GM18499 (cell line): Measurements from ENCODE around the gene SLC6A8.

ENCODE experiments used
- ATAC-seq: cut with Tn5 transposase; IDR thresholded peaks from one replicate; pipeline ENCODE4 v1.9.1; 2021; ENCODE audit warnings: moderate number of reproducible peaks; ENCODE audit not compliant: insufficient read depth, unreplicated experiment

SLC6A8 gene

GRCh38 chrX:153647461-153648357 lies 40.0 kb upstream of the SLC6A8 start:
- ATAC-seq, result no peak

DNA sequence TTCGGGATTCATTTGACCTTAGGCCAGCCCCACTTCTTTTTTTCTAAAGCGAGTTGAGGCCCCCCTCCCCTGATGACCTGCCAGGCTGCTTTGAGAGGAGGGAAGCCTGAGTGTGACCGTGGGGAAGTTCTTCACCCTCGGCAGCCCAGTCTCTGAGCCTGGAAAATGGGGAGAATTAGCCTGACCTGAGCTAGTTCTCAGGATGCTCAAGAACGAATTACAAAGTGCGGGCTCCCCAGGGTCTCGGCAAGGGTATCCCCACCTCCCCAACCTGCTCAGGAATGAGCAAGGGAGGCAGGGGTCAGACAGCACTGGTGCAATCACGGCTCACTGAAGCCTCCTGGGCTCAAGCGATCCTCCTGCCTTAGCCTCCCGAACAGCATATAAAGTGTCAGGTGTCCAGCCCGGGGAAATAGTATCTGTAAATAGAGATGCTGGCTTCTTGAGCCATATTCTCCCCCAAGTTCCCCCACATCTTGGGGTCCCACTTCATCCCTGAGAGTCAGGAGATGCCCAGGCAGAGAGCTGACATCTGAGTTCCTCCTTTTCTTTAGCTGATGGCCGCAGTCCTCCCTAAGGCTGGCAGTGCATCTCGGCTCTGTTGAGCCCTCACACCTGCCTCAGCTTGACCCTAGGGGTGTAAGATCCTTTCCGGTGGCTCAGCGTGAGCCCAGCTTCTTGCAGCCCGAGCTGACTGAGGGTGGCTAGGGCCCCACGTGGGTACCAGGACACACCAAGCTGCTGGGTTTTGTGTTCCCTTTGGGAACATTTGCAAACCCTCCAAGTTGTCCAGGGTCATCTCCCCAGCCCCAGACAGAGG lies 39.2 kb upstream of the SLC6A8 start:
- ATAC-seq, result no peak

- ATAC-seq, result no peak
Observed at GRCh38 chrX:153649178-153649914, 38.4 kb upstream of the SLC6A8 start.

DNA sequence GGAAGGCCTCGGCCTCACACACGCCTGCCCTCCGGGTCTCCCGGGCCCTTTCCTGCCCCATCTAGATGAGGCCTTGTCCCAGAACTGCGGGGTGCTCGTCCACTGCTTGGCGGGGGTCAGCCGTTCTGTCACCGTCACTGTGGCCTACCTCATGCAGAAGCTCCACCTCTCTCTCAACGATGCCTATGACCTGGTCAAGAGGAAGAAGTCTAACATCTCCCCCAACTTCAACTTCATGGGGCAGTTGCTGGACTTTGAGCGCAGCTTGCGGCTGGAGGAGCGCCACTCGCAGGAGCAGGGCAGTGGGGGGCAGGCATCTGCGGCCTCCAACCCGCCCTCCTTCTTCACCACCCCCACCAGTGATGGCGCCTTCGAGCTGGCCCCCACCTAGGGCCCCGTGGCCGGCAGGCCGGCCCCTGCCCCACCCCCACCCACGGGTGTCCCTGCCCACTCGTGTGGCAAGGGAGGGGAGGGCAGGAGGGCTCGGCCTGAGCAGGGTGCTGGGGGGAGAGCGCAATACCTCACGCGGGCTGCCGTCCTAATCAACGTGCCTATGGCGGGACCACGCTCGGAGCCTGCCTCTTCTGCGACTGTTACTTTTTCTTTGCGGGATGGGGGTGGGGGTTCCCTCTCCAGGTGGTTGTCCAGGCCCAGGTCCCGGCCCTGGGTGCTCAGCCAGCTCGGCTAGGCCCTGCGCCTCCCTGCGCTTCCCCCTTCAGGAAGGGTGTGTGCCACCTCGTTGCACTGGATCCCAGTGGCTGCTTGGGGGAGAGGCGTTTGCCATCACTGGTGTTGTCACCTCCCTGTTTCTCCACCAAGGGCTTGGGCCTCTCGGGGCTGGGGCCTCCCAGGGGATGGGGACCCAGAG lies 37.6 kb upstream of the SLC6A8 start:
- ATAC-seq, result no peak

GRCh38 chrX:153650959-153651358 lies 36.8 kb upstream of the SLC6A8 start:
- no peak for ATAC-seq

- no peak for ATAC-seq
Observed at GRCh38 chrX:153651540-153652079, 36.1 kb upstream of the SLC6A8 start.

GRCh38 chrX:153653556-153653955 lies 34.2 kb upstream of the SLC6A8 start:
- no peak for ATAC-seq

DNA sequence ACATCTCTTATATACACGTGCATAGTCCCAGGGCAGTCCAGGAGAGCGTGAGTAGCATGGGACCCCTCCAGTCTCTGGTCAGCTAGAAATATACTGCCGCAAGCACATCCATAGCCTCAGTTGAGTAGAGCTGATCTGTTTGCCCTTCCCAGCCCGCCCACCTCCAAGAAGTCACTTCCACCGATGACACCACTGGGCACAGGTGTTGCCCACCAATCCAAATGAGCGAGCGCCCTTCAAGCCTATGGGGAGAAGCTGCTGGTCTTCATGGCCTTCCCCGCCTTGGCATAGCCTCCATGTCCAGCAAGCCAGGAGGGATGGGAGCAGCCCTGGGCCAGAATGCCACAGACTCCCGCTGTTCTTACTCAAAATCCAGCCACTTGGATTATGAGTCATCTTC lies 30.6 kb upstream of the SLC6A8 start:
- no peak for ATAC-seq

DNA sequence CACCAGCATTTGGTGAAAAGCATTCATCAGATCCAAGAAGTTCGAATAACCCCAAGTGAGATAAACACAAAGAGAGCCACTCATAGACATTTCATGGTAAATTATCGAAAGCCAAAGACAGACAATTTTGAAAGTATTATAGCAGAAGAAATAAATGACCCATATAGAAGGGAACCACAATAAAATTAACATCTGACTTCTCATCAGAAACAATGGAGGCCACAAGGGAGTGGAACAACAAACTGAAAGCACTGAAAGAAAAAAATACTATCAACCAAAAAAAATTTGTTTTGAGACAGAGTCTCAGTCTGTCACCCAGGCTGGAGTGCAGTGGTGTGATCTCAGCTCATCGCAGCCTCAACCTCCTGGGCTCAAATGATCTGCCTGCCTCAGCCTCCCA lies 28.5 kb upstream of the SLC6A8 start:
- no peak for ATAC-seq

GRCh38 chrX:153662266-153662665 lies 25.5 kb upstream of the SLC6A8 start:
- no peak for ATAC-seq

DNA sequence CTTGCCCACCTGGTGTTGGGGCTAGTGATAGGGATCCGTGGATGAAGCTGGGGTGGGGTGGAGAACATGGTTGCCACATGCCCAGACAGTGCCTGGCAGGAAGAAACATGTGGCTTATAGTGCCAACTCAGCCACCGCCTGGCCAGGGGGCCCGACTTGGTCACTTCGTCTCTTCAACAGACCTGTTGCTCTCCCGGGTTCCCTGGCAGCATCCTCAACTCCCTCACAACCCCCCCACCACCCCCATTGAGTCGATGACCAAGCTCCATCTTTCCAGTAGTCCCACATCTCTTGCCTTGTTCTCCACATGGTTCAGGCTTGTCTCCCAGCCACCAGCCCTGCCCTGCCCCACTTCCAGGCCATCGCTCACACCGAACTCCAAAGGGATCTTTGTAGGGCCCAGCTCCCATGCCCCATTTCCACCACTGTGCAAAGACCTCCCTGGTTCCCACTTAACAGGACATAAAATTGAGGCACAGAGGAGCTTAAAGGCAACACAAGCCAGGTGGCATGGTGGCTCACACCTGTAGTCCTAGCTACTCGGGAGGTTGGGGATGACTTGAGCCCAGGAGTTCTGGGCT lies 21.9 kb upstream of the SLC6A8 start:
- no peak for ATAC-seq

DNA sequence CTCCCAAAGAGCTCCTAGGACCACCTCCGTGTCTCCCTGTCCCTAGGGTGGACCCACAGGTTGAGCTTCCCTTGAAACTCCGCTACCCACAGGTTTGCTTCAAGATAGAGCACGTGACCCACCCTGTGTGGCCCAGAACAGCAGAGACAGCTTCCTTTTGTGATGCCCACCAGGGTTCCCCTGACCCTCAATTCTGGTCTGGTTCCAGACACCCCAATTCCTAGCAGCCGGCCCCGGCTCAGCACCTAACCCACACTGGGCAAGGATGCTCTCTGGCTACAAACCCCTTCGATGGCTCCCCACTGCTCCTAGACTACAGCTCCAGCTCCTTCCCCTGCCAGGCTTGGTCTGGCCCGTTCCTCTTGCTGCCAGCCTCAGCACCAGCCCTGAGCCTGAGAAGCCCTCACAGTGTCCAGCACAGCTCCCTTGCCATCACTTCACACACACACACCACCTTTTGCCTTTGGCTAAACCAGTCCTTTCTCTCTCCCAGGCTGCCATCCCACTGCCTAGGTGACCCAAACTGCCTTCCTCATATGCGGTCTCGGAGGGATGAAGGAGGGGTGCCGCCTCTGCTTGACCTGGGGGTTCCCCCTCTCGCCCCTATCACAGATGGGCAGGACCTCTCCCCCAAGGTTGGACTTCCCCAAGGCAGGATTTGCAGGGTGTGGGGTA lies 20.3 kb upstream of the SLC6A8 start:
- no peak for ATAC-seq

- ATAC-seq, result no peak
Observed at GRCh38 chrX:153667956-153668396, 19.8 kb upstream of the SLC6A8 start.

DNA sequence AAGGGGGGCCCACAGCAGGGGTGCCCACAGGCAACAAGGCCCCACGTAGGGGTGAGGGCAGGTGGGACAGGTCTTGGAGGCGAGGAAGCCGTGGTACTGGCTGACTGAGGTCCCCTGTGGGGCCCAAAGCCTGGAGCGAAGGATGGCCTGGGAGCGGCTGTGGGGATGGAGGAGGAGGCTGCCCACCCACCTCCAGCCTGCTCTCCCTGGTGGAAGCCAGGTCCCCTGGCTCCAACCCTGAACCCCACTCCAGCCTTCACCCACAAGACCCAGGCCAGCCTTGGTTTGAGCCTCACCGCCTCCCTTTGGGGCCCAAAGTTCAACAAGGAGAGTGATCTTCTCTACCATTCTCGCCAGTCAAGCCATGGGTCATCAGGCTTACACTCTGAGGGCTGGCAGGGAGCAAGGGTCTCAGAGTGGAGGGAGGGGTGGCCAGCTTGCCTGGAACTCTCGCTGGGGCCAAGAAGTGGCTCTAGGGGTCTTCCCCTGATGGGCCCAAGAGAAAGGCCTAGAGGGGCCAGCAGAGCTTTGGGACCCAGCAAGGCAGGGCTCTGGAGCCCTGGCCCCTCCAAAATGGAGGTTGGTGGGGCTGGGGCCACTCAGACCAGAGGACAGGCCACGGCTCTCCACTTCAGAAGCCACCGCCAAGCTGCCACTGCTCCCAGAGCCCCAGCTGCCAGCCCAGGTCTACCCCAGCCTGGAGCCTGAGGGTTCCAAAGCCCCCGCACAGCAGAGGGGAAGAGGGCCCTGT lies 19.1 kb upstream of the SLC6A8 start:
- no peak for ATAC-seq

DNA sequence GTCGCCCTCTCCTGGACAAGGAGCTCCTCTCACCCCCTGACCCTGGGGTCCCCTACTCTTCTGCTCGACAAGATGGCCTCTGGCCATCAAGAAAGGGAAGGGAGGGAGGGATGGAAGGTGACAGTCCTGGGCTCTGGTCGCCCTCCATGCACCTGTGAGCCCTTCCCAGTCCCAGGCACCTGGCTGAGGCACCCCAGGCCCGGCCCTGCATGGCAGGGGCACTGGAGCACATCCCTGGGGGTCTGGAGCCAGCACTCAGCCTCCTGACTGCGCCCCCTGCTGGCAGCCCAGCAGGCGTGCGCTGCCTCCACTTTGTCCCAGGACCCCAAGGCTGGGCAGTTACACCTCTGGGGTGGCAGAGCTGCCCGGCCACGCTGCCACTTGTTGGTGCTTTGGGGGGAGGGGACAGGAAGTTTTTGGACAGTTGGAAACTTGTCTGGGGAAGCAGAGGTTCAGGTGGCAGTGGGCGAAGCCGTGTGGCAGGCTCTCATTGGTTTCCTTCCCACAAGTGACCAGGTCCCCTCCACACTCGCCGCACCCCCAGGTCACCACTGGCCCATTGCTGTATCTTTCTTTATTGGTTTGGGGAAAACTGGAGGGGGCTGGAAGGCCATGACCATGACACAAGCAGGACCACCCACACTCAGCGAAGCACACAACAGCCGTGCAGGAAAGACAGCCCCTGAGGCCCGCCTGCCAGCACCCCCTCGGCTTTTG lies 18.4 kb upstream of the SLC6A8 start:
- no peak for ATAC-seq

DNA sequence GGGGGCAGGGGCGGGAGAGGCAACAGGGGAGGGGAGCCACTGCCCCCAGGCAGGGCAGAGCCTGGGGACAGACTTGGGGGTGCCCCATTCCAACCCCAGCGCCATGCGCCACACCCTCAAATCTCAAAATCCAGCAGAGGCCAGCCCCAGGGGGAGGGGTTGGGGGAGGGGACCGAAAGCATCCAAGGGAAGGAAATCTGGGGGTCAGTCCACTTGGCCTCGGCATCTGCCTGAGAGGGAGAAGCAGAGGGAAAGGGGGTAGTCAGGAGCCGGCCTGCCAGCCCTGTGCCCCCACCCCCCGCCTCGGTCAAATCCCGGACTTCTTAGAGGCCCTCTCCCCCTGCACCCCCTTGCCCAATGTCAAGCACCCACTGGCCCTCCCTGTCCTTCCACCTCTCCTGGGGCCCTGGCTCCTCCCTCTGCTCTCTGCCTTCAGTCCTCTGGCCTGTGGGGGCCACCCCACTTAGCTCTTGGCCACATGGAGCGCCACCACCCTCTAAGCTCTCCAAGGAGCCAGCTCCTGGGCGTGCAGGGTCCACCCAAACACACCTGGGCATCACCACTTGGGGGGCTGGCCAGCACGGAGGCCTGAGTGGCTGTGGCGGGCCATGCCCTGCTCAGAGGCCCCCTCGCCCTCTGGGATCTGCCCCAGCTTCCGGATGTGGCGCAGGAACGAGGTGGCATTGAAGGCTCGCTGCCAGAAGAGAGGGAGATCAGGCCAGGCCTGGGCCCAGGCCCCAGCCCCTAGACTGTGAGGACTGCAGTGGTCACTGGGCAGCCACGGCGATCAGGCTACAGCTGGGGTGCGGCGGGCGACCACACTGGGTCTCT lies 17.6 kb upstream of the SLC6A8 start:
- ATAC-seq, result no peak
